ENCODE data around the gene FOXO3.
"Not testable (repeated sequence)": the region's sequence is repeated elsewhere in the genome, so short reads cannot be mapped to it uniquely, and the experiment has no call there.

- not testable (repeated sequence) for TF ChIP-seq POLR2A, CTCF (IDR thresholded peaks at IDR 0.05)
These were observed 561 bp downstream of the FOXO3 start for GRCh38 chr6:108561309-108561647.

All from prostate gland (tissue), 2 donors.